AG10803 (cell line): ENCODE measurements around the gene CLMN.
"Not testable (repeated sequence)": the region's sequence is repeated elsewhere in the genome, so short reads cannot be mapped to it uniquely, and the experiment has no call there.

Experiments used
- DNase-seq: peaks from one replicate; pipeline ENCODE4 v3.0.0; 2010; ENCODE audit warnings: low read depth
- H3K4me3 ChIP-seq: 2 replicates; pipeline ENCODE4 v1.5.1; 2011; ENCODE audit warnings: mild to moderate bottlenecking, low read length, control low read depth
- CTCF ChIP-seq: conservative IDR thresholded peaks from 2 replicates; pipeline ENCODE4 v1.5.1; 2011; ENCODE audit warnings: mild to moderate bottlenecking, low read length, control low read depth, inconsistent platforms

CLMN gene

DNA sequence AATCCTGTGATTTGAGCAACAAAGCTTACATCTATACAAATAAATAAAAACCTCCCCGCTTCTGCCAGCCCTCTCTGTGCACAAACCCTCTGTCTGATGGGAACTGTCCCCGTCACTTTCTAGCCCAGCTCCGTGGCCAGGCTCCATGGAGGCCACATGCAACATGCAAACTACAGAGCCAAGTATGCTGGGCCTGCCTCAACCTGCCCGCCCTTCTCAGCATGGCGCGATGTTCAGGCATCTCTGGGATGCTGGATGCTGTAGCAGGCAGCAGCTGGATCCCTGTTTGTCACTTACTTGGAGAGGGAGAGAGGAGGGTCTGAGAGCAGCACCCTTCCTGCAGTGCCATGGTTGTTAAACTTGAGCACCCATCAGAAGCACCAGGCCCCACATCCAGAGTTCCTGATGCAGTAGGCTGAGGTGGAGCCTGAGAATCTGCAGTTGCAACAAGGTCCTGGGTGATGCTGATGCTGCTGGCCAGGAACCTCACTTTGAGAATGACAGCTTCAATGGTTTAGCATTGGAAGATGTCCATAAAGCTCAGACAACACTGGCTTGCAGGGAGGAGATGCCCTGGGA lies 32.4 kb downstream of the CLMN start:
- H3K4me3 ChIP-seq: no peak overlapping the region
- TF ChIP-seq CTCF: no peak
- DNase-seq: no peak

DNA sequence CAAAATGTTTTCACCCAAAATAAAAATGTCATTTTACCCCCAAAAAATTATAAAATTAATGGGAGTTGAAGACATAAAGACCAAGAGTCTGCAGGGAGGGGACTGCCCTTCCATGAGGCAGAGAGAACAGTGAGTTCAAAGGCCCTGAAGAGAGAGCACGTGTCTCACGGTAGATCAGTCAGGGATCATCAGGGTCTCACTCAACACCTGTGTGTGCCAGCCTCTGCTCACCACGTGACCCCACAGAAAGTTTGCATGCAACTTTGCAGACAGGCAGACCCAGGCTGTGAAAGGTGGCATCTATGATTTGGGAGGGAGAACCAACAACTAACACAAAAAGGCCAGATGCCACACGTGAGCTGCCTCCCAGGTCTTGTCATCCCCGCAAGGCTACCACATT lies 33.1 kb downstream of the CLMN start:
- no peak for TF ChIP-seq CTCF
- no peak overlapping the region for H3K4me3 ChIP-seq
- DNase-seq: no peak

DNA sequence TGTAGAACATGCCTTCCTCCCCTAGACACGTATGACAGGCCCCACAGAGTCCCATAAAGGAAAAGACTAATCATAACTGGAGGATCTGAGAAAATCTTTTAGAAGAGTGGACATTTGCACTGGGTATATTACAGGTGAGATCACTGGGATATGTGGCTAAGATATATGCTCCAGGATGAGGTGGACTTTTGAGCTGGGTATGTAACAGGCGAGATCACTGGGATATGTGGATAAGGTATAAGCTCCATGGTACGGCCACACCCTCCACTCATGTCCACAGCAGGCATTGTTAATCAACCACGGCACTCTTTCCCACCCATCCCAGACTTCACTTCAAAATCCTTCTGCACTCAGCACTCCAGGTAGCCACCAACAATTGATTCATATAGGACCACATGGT lies 34.1 kb downstream of the CLMN start:
- TF ChIP-seq CTCF: no peak
- DNase-seq: no peak

DNA sequence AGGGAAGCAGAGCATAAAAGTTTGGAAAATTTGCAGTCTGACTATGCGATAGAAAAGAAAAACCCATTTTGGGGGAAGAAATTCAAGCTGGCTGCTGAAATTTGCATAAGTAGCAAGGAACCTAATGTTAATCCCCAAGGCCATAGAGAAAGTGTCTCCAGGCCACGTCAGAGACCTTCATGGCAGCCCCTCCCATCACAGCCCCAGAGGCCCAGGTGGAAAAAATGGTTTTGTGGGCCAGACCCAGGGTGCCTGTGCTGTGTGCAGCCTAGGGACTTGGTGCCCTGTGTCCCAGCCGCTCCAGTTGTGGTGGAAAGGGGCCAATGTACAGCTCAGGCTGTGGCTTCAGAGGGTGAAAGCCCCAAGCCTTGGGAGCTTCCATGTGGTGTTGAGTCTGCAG lies 35.9 kb downstream of the CLMN start:
- DNase-seq, H3K4me3 ChIP-seq: not testable (repeated sequence)

More for the DNA sequence above, 34.1 kb downstream of the CLMN start:
- no peak overlapping the region for H3K4me3 ChIP-seq

- DNase-seq, H3K4me3 ChIP-seq: not testable (repeated sequence)
Measured at GRCh38 chr14:95282986-95283380, 36.7 kb downstream of the CLMN start.

- no peak overlapping the region for H3K4me3 ChIP-seq
- DNase-seq: no peak
- no peak for TF ChIP-seq CTCF
Measured at GRCh38 chr14:95282354-95282985, 37.2 kb downstream of the CLMN start.

- no peak for DNase-seq
- H3K4me3 ChIP-seq: no peak overlapping the region
- TF ChIP-seq CTCF: no peak
Measured at GRCh38 chr14:95281560-95282176, 38.0 kb downstream of the CLMN start.

- no peak for TF ChIP-seq CTCF
- H3K4me3 ChIP-seq: no peak overlapping the region
- DNase-seq: no peak
Measured at GRCh38 chr14:95275494-95275893, 44.2 kb downstream of the CLMN start.
